ENCODE results near the gene ADK. TPM values are rescaled to one million over a fixed set of nuclear protein-coding genes. Genes with fewer than 3 reads are reported as not detected.

ADK gene
- total RNA-seq, 1 donor = 57.9 TPM

- H3K4me3 ChIP-seq (ENCODE audit: low read depth, low read length) = no peak overlapping the region
- DNase-seq (ENCODE audit: low read depth) = no peak
- no peak for TF ChIP-seq CTCF (IDR thresholded peaks at IDR 0.05; ENCODE audit: insufficient read depth, low read depth, low read length)
Measured at GRCh38 chr10:74233281-74233680, 82.3 kb downstream of the ADK start.

- H3K4me3 ChIP-seq (ENCODE audit: low read depth, low read length) = no peak overlapping the region
- TF ChIP-seq CTCF (IDR thresholded peaks at IDR 0.05; ENCODE audit: insufficient read depth, low read depth, low read length) = peak; percentile 41
- peak; percentile 18 for DNase-seq (ENCODE audit: low read depth)
Measured at GRCh38 chr10:74234569-74234968, 83.5 kb downstream of the ADK start.

GRCh38 chr10:74238031-74238431, 87.0 kb downstream of the ADK start:
- no peak for TF ChIP-seq CTCF (IDR thresholded peaks at IDR 0.05; ENCODE audit: insufficient read depth, low read depth, low read length)
- peak; percentile 58 for DNase-seq (ENCODE audit: low read depth)

GRCh38 chr10:74238516-74238915, 87.5 kb downstream of the ADK start:
- no peak overlapping the region for H3K4me3 ChIP-seq (ENCODE audit: low read depth, low read length)
- DNase-seq (ENCODE audit: low read depth) = no peak
- TF ChIP-seq CTCF (IDR thresholded peaks at IDR 0.05; ENCODE audit: insufficient read depth, low read depth, low read length) = no peak

More at GRCh38 chr10:74238031-74238431, 87.0 kb downstream of the ADK start:
- no peak overlapping the region for H3K4me3 ChIP-seq (ENCODE audit: low read depth, low read length)

- DNase-seq (ENCODE audit: low read depth) = no peak
- TF ChIP-seq CTCF (IDR thresholded peaks at IDR 0.05; ENCODE audit: insufficient read depth, low read depth, low read length) = no peak
- no peak overlapping the region for H3K4me3 ChIP-seq (ENCODE audit: low read depth, low read length)
Measured at GRCh38 chr10:74243067-74243466, 92.0 kb downstream of the ADK start.

GRCh38 chr10:74244097-74244685, 93.2 kb downstream of the ADK start:
- peak; percentile 72 for DNase-seq (ENCODE audit: low read depth)
- TF ChIP-seq CTCF (IDR thresholded peaks at IDR 0.05; ENCODE audit: insufficient read depth, low read depth, low read length) = peak; percentile 41
- H3K4me3 ChIP-seq (ENCODE audit: low read depth, low read length) = no peak overlapping the region

GRCh38 chr10:74244807-74245206, 93.8 kb downstream of the ADK start:
- DNase-seq (ENCODE audit: low read depth) = no peak
- TF ChIP-seq CTCF (IDR thresholded peaks at IDR 0.05; ENCODE audit: insufficient read depth, low read depth, low read length) = no peak
- no peak overlapping the region for H3K4me3 ChIP-seq (ENCODE audit: low read depth, low read length)
